Hepatocyte (in vitro differentiated cells): ENCODE measurements around the gene SDR42E1. TPM values are rescaled to one million over a fixed set of nuclear protein-coding genes. Genes with fewer than 3 reads are reported as not detected.

Source experiments
- DNase-seq: peaks from one replicate; pipeline ENCODE4 v3.0.0-alpha.2; 2016; ENCODE audit warnings: low spot score
- H2AFZ ChIP-seq: fragments of 200-600 bp; sonication (generic); 2 replicates; pipeline ENCODE4 v1.6.0; 2016; ENCODE audit warnings: antibody characterized with exemption, mild to moderate bottlenecking
- H3K27ac ChIP-seq: fragments of 200-600 bp; sonication (generic); 2 replicates; pipeline ENCODE4 v1.5.1; 2016; ENCODE audit warnings: mild to moderate bottlenecking
- H3K27me3 ChIP-seq: fragments of 200-600 bp; sonication (generic); 2 replicates; pipeline ENCODE4 v1.6.1; 2016
- H3K36me3 ChIP-seq: fragments of 200-600 bp; sonication (generic); replicated peaks from 2 replicates; pipeline ENCODE4 v1.5.1; 2016; ENCODE audit warnings: low read depth; ENCODE audit not compliant: insufficient read depth
- H3K4me1 ChIP-seq: fragments of 200-600 bp; sonication (generic); 2 replicates; pipeline ENCODE4 v1.5.1; 2016; ENCODE audit warnings: mild to moderate bottlenecking, moderate library complexity; ENCODE audit not compliant: insufficient read depth
- H3K4me2 ChIP-seq: fragments of 200-600 bp; sonication (generic); 2 replicates; pipeline ENCODE4 v1.6.0; 2016
- H3K4me3 ChIP-seq: fragments of 200-600 bp; sonication (generic); 2 replicates; pipeline ENCODE4 v1.5.1; 2016; ENCODE audit warnings: mild to moderate bottlenecking
- H3K79me2 ChIP-seq: fragments of 200-600 bp; sonication (generic); 2 replicates; pipeline ENCODE4 v1.6.0; 2017; ENCODE audit warnings: mild to moderate bottlenecking
- H3K9me2 ChIP-seq: fragments of 200-600 bp; sonication (generic); replicated peaks from 2 replicates; pipeline ENCODE4 v1.6.0; 2017; ENCODE audit warnings: mild to moderate bottlenecking; ENCODE audit not compliant: insufficient read depth
- H3K9me3 ChIP-seq: fragments of 200-600 bp; sonication (generic); 2 replicates; pipeline ENCODE4 v1.5.1; 2016; ENCODE audit warnings: low read depth, mild to moderate bottlenecking
- H4K20me1 ChIP-seq: fragments of 200-600 bp; sonication (generic); 2 replicates; pipeline ENCODE4 v1.6.0; 2016; ENCODE audit warnings: mild to moderate bottlenecking; ENCODE audit not compliant: insufficient read depth, poor library complexity, severe bottlenecking
- EZH2 ChIP-seq: fragments of 200-600 bp; sonication (generic); IDR thresholded peaks from 2 replicates; pipeline ENCODE4 v1.6.1; 2016; ENCODE audit warnings: antibody characterized with exemption, mild to moderate bottlenecking, borderline replicate concordance
- EZH2phosphoT487 ChIP-seq: fragments of 200-600 bp; sonication (generic); IDR thresholded peaks from one replicate; pipeline ENCODE4 v1.6.1; 2018; ENCODE audit warnings: antibody characterized with exemption, mild to moderate bottlenecking, low read depth, moderate library complexity; ENCODE audit not compliant: unreplicated experiment, severe bottlenecking
- WGBS: methylation state at CpG from one replicate; pipeline ENCODE4 v1.1.6; 2016; ENCODE audit warnings: low lambda C conversion rate; ENCODE audit errors: missing lambda C conversion rate; 5-methylcytosine and 5-hydroxymethylcytosine counted together
- polyA plus RNA-seq: library from polyadenylated mRNA; unstranded; fragments of >200 nt; fragmentation: Nextera tagmentation; extraction: Ambion mirVana; gene quantifications from 2 replicates; pipeline ENCODE4 v1.2.1, GENCODE V29; 2016
- total RNA-seq: library from RNA; depleted of rRNA; stranded (reverse); fragments of >200 nt; gene quantifications from 2 replicates; pipeline ENCODE4 v1.2.3, GENCODE V29; 2014
- TF ChIP-seq, protein P1 (sequence below): fragments of 200-600 bp; sonication (generic); IDR thresholded peaks from 2 replicates; pipeline ENCODE4 v1.5.1; 2016; ENCODE audit warnings: antibody characterized with exemption, mild to moderate bottlenecking; ENCODE audit not compliant: poor library complexity

SDR42E1 gene
- total and polyA plus RNA-seq, 2 experiments from 2014 or later: 0.04 TPM; not detected in 1

- Histone ChIP-seq H3K27me3 (no peaks in the 10 kb centered on the region), H3K36me3 (no peaks in the 10 kb centered on the region), H3K79me2 (peaks cover 70% of the 10 kb centered on the region), H3K4me3 (no peak overlapping the region), H3K9me3 (no peaks in the 10 kb centered on the region), H4K20me1 (no peaks in the 10 kb centered on the region), H3K4me2 (no peak overlapping the region), H3K9me2 (no peaks in the 10 kb centered on the region), H2AFZ (no peak overlapping the region), H3K27ac (no peak overlapping the region), H3K4me1 (peaks cover 27% of the 10 kb centered on the region)
- TF ChIP-seq, protein P1, sequence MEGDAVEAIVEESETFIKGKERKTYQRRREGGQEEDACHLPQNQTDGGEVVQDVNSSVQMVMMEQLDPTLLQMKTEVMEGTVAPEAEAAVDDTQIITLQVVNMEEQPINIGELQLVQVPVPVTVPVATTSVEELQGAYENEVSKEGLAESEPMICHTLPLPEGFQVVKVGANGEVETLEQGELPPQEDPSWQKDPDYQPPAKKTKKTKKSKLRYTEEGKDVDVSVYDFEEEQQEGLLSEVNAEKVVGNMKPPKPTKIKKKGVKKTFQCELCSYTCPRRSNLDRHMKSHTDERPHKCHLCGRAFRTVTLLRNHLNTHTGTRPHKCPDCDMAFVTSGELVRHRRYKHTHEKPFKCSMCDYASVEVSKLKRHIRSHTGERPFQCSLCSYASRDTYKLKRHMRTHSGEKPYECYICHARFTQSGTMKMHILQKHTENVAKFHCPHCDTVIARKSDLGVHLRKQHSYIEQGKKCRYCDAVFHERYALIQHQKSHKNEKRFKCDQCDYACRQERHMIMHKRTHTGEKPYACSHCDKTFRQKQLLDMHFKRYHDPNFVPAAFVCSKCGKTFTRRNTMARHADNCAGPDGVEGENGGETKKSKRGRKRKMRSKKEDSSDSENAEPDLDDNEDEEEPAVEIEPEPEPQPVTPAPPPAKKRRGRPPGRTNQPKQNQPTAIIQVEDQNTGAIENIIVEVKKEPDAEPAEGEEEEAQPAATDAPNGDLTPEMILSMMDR: no peak
- no peak for TF ChIP-seq EZH2phosphoT487
- TF ChIP-seq EZH2: no peak
- 90% methylated on average over 2 of the region's 2 CpGs for WGBS
- DNase-seq: no peak
Observed at GRCh38 chr16:82047374-82047773, 36.1 kb upstream of the SDR42E1 start.

GRCh38 chr16:82046941-82047340 is 35.7 kb upstream of the SDR42E1 start:
- H3K9me3 ChIP-seq: no peaks in the 10 kb centered on the region
- no peak overlapping the region for H3K27ac ChIP-seq
- H3K4me1 ChIP-seq: peaks cover 27% of the 10 kb centered on the region
- H3K27me3 ChIP-seq: no peaks in the 10 kb centered on the region
- H3K4me3 ChIP-seq: no peak overlapping the region
- H4K20me1 ChIP-seq: no peaks in the 10 kb centered on the region
- H3K9me2 ChIP-seq: no peaks in the 10 kb centered on the region
- peaks cover 72% of the 10 kb centered on the region for H3K79me2 ChIP-seq
- no peak overlapping the region for H2AFZ ChIP-seq
- no peak for DNase-seq
- TF ChIP-seq EZH2phosphoT487 (no peak), EZH2 (no peak)
- TF ChIP-seq, protein P1: no peak
- H3K4me2 ChIP-seq: no peak overlapping the region
- 96% methylated on average over 2 of the region's 2 CpGs for WGBS
- H3K36me3 ChIP-seq: no peaks in the 10 kb centered on the region

DNA sequence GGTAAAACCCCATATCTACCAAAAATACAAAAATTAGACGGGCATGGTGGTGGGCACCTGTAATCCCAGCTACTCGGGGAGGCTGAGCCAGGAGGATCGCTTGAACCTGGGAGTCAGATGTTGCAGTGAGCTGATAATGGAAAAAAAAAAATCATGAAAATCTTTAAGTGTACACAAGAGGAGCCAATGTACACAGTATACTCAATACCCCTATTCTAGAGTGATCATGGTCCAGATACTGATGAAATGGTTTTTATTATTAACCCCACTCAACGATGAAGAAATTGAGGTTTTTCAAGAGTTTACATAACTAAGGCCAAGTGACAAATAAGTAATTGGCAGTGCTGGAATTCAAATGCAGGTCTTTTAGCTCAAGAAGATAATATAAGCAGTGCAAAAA is 35.3 kb upstream of the SDR42E1 start:
- H3K4me3 ChIP-seq: no peak overlapping the region
- H2AFZ ChIP-seq: no peak overlapping the region
- no peak overlapping the region for H3K27ac ChIP-seq
- H3K9me2 ChIP-seq: no peaks in the 10 kb centered on the region
- no peak for DNase-seq
- H3K36me3 ChIP-seq: no peaks in the 10 kb centered on the region
- no peaks in the 10 kb centered on the region for H3K27me3 ChIP-seq
- no peak for TF ChIP-seq EZH2phosphoT487
- no peak for TF ChIP-seq EZH2
- TF ChIP-seq, protein P1: no peak
- no peaks in the 10 kb centered on the region for H4K20me1 ChIP-seq
- peaks cover 71% of the 10 kb centered on the region for H3K79me2 ChIP-seq
- peaks cover 23% of the 10 kb centered on the region for H3K4me1 ChIP-seq
- WGBS: 92% methylated on average over 4 of the region's 4 CpGs
- no peak overlapping the region for H3K4me2 ChIP-seq
- H3K9me3 ChIP-seq: no peaks in the 10 kb centered on the region

DNA sequence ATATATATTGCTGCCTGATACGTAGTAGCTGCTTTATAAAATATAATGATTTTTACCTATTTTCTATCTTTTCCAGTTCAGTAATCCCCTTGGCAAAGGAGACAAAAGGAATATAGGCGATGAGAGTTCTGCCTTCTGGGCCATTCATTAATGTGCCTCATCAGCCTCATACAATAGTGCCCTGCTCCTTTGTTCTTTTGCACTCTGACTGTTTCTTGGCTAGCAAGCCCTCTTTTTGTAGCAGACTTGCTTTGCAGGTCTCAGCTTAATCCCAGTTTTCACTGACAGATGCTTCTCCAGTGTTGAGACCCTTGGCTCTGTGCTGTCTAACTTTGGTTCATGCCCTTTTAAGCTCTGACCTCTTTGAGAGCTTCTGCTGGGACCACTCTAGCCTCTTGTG is 34.2 kb upstream of the SDR42E1 start:
- no peaks in the 10 kb centered on the region for H3K27me3 ChIP-seq
- no peaks in the 10 kb centered on the region for H3K9me2 ChIP-seq
- H3K4me1 ChIP-seq: peaks cover 21% of the 10 kb centered on the region
- peaks cover 82% of the 10 kb centered on the region for H3K79me2 ChIP-seq
- no peaks in the 10 kb centered on the region for H3K36me3 ChIP-seq
- H3K4me3 ChIP-seq: no peak overlapping the region
- no peak overlapping the region for H3K27ac ChIP-seq
- H2AFZ ChIP-seq: no peak overlapping the region
- 92% methylated on average over 2 of the region's 2 CpGs for WGBS
- H3K9me3 ChIP-seq: no peaks in the 10 kb centered on the region
- no peaks in the 10 kb centered on the region for H4K20me1 ChIP-seq
- no peak for TF ChIP-seq EZH2phosphoT487
- TF ChIP-seq EZH2: no peak
- TF ChIP-seq, protein P1: no peak
- no peak overlapping the region for H3K4me2 ChIP-seq
- no peak for DNase-seq
